Activated CD4-positive, CD25-positive, alpha-beta regulatory T cell treated with anti-CD3 and anti-CD28 coated beads, Interleukin-2, amount 50 U/mL, for 72 hours (primary cell): Measurements from ENCODE around the gene PIK3R2.
"Not testable (repeated sequence)": the region's sequence is repeated elsewhere in the genome, so short reads cannot be mapped to it uniquely, and the experiment has no call there.

ENCODE experiments used
- DNase-seq: peaks from one replicate; pipeline ENCODE4 v3.0.0; 2021

The PIK3R2 gene

GRCh38 chr19:18152817-18153555 is at the start of gene PIK3R2:
Gene PIK3R2, plus strand, starts transcription at chr19:18153163. Its CDS starts 2,717 bp downstream, at chr19:18155880.
- peak; percentile 100 for DNase-seq

GRCh38 chr19:18104793-18105131 is 48.2 kb upstream of the PIK3R2 start:
- no peak for DNase-seq

- not testable (repeated sequence) for DNase-seq
Observed at GRCh38 chr19:18105259-18105658, 47.7 kb upstream of the PIK3R2 start.

- DNase-seq, result no peak
Observed at GRCh38 chr19:18107235-18107634, 45.7 kb upstream of the PIK3R2 start.

GRCh38 chr19:18108897-18109296 is 44.1 kb upstream of the PIK3R2 start:
- no peak for DNase-seq

GRCh38 chr19:18109341-18109732 is 43.6 kb upstream of the PIK3R2 start:
- DNase-seq, result no peak

GRCh38 chr19:18109733-18110608 is 43.0 kb upstream of the PIK3R2 start:
- peak; percentile 68 for DNase-seq

GRCh38 chr19:18110609-18111232 is 42.2 kb upstream of the PIK3R2 start:
- DNase-seq, result no peak

- peak; percentile 74 for DNase-seq
Observed at GRCh38 chr19:18112989-18113478, 39.9 kb upstream of the PIK3R2 start.

- no peak for DNase-seq
Observed at GRCh38 chr19:18113827-18114226, 39.1 kb upstream of the PIK3R2 start.

- DNase-seq, result no peak
Observed at GRCh38 chr19:18114483-18114882, 38.5 kb upstream of the PIK3R2 start.

GRCh38 chr19:18117364-18117691 is 35.6 kb upstream of the PIK3R2 start:
- DNase-seq, result no peak

GRCh38 chr19:18117692-18118378 is 35.1 kb upstream of the PIK3R2 start:
- peak; percentile 97 for DNase-seq

- no peak for DNase-seq
Observed at GRCh38 chr19:18118420-18119012, 34.4 kb upstream of the PIK3R2 start.

- peak; percentile 47 for DNase-seq
Observed at GRCh38 chr19:18119013-18119716, 33.8 kb upstream of the PIK3R2 start.

- peak; percentile 46 for DNase-seq
Observed at GRCh38 chr19:18119717-18120105, 33.3 kb upstream of the PIK3R2 start.

- no peak for DNase-seq
Observed at GRCh38 chr19:18120127-18120526, 32.8 kb upstream of the PIK3R2 start.

- no peak for DNase-seq
Observed at GRCh38 chr19:18121166-18121565, 31.8 kb upstream of the PIK3R2 start.

- no peak for DNase-seq
Observed at GRCh38 chr19:18122424-18122823, 30.5 kb upstream of the PIK3R2 start.

- no peak for DNase-seq
Observed at GRCh38 chr19:18122860-18123795, 29.8 kb upstream of the PIK3R2 start.

- no peak for DNase-seq
Observed at GRCh38 chr19:18123819-18124218, 29.1 kb upstream of the PIK3R2 start.
